ENCODE results near the gene KYNU.
"Not testable (repeated sequence)": the region's sequence is repeated elsewhere in the genome, so short reads cannot be mapped to it uniquely, and the experiment has no call there.

The KYNU gene

GRCh38 chr2:142915502-142915901 lies 38.0 kb downstream of the KYNU start:
- DNase-seq (ENCODE audit: low read depth in 2 of 2), result no peak

GRCh38 chr2:142918624-142919023 lies 41.2 kb downstream of the KYNU start:
- no peak for DNase-seq (ENCODE audit: low read depth in 2 of 2)

DNA sequence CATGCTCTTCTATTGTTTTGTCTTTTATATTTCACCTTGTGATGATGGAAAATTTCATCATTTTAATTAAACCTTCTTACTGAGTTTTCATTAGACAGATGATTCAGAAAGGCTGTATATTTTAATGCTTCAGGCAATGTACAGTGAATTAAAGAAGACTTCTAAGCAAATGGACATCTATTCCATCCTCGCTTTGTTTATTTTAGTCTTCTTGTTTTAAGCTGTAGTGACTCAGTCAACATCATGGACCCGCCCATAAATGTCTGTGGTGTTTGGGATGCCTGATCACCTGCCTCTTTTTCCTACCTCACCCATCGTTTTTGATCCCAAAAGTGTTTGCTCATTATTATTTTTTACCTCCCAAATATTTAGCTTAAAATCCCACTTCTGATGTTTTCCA lies 43.1 kb downstream of the KYNU start:
- no peak for DNase-seq (ENCODE audit: low read depth in 2 of 2)

GRCh38 chr2:142926445-142926844 lies 49.0 kb downstream of the KYNU start:
- DNase-seq (ENCODE audit: low read depth in 2 of 2), result no peak

DNA sequence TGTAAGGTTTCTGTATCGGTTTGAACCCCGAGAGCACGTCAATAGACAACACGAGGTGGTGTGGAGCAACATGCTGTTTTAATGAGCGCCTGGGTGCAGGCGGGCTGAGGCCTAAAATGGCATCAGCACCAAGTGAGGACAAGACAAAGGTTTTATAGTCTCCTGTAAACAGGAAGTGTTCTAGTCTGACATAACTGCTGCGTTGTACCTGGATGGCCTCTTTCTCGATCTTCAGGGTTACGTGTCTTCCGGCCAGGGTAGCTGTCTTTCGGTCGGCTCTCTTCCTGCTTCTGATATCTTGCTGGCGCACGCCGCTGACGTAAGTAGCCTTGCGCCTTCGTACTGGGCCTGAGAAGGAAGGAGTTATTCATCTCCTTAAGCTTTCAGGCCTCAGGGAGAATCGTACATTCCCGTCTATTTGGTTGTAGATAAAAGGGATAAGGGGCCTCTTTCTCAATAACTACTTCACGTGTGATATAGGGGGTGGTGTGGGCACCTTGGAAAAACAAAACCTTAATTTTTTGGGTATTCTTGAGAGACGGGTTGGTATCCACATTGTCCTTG lies 53.5 kb downstream of the KYNU start:
- DNase-seq (ENCODE audit: low read depth in 2 of 2), result no peak

- DNase-seq (ENCODE audit: low read depth in 2 of 2), result no peak
These were observed 56.5 kb downstream of the KYNU start for GRCh38 chr2:142933916-142934315.

DNA sequence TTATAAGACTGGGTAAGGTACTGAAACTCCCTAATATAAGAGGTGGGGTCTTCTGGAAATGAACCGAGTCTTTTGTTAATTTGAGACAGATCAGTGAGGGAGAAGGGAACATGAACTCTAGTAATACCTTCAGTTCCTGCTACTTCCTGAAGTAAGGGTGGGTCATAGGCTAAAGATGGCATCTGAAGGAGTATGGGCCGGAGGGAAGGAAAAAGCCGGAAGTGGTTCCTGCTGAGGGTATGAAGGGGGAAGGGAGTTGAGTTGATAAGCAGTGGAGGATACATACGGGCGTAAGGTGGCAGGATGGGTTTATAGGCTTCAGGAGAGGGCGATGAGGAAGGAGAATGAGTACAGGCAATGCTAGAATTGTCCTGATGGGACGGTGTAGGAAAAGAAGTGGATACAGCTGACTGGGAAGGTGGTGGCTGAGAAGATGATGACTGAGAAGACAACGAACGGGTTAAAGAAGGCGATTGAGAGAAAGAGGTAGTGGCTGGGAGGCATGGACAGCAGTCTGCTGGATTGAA lies 58.2 kb downstream of the KYNU start:
- DNase-seq (ENCODE audit: low read depth in 2 of 2), result no peak

GRCh38 chr2:142936629-142937028 lies 59.2 kb downstream of the KYNU start:
- DNase-seq (ENCODE audit: low read depth in 2 of 2), result no peak

GRCh38 chr2:142937347-142937746 lies 59.9 kb downstream of the KYNU start:
- no peak for DNase-seq (ENCODE audit: low read depth in 2 of 2)

GRCh38 chr2:142938240-142938639 lies 60.8 kb downstream of the KYNU start:
- DNase-seq (ENCODE audit: low read depth in 2 of 2), result no peak

- no peak for DNase-seq (ENCODE audit: low read depth in 2 of 2)
These were observed 63.3 kb downstream of the KYNU start for GRCh38 chr2:142940606-142941223.

DNA sequence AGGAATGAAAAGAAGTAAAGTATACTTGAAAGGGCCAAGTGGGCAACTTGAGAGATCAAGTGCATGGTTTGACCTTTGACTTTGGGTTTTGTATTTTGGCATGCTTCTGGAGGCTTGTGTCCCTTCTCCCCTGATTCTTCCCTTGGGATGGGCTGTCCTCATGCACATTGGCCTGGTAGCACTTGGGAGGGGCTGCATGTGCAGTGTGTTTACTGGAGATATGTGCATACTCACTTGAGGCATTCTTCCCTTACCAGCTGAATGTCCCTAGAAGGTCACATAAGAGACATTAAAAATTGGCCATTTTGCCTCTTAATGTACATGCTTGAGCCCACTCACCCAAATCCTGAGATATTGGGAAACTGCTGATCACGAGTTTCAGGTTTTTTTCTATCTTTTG lies 65.2 kb downstream of the KYNU start:
- no peak for DNase-seq (ENCODE audit: low read depth in 2 of 2)

DNA sequence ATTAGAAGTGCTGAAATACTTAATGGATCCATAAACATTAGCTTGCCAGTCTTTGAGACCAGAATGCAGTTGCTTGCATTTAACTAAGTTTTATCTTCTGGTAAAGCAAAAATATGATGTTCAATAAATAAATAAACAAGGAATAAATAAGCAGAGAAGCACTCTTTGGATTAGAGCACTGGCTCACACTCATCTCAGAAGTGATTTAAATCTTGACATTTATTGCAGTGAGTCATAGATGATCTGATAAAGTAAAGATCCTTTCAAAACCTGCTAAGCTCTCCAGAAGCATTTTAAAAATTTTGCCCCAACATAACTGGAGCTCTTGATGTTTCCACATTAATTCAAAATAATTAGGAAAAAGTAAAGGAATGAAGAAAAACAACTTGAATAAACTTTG lies 66.8 kb downstream of the KYNU start:
- no peak for DNase-seq (ENCODE audit: low read depth in 2 of 2)

GRCh38 chr2:142944721-142945120 lies 67.3 kb downstream of the KYNU start:
- DNase-seq (ENCODE audit: low read depth in 2 of 2), result no peak

- DNase-seq (ENCODE audit: low read depth in 2 of 2), result no peak
These were observed 69.5 kb downstream of the KYNU start for GRCh38 chr2:142946941-142947340.

DNA sequence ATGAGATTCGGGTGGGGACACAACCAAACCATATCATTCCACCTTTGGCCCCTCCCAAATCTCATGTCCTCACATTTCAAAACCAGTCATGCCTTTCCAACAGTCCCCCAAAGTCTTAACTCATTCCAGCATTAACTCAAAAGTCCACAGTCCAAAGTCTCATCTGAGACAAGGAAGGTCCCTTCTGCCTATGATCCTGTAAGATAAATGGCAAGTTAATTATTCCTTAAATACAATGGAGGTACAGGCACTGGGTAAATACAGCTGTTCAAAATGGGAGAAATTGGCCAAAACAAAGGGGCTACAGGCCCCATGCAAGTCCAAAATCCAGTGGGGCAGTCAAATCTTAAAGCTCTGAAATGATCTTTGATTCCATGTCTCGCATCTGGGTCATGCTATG lies 71.3 kb downstream of the KYNU start:
- not testable (repeated sequence) for DNase-seq (ENCODE audit: low read depth in 2 of 2)

DNA sequence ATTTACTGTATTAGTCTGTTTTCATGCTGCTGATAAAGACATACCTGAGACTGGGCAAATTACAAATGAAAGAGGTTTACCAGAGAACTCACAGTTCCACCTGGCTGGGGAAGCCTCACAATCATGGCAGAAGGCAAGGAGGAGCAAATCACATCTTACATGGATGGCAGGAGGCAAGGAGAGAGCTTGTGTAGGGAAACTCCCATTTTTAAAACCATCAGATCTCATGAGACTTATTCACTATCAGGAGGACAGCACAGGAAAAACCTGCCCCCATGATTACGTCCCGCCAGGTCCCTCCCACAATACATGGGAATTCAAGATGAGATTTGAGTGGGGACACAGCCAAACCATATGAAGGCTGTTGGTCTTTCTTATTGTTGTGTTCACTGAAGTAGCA lies 72.9 kb downstream of the KYNU start:
- DNase-seq (ENCODE audit: low read depth in 2 of 2), result not testable (repeated sequence)

GRCh38 chr2:142951190-142952007 lies 73.9 kb downstream of the KYNU start:
- no peak for DNase-seq (ENCODE audit: low read depth in 2 of 2)

DNA sequence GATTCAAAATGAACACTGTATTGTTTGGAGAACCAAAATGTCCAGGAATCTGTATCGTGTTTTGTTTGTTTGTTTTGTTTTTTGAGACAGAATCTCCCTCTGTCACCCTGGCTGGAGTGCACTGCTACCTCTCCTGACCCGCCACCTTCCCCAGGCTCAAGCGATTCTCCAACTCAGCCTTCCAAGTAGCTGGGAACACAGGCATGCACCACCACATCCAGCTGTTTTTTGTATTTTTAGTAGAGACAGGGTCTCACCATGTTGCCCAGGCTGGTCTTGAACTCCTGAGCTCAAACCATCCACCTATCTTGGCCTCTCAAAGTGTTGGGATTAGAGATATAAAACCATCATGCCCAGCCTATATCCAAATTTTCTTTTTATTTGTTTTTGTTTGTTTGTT lies 74.6 kb downstream of the KYNU start:
- DNase-seq (ENCODE audit: low read depth in 2 of 2), result no peak

DNA sequence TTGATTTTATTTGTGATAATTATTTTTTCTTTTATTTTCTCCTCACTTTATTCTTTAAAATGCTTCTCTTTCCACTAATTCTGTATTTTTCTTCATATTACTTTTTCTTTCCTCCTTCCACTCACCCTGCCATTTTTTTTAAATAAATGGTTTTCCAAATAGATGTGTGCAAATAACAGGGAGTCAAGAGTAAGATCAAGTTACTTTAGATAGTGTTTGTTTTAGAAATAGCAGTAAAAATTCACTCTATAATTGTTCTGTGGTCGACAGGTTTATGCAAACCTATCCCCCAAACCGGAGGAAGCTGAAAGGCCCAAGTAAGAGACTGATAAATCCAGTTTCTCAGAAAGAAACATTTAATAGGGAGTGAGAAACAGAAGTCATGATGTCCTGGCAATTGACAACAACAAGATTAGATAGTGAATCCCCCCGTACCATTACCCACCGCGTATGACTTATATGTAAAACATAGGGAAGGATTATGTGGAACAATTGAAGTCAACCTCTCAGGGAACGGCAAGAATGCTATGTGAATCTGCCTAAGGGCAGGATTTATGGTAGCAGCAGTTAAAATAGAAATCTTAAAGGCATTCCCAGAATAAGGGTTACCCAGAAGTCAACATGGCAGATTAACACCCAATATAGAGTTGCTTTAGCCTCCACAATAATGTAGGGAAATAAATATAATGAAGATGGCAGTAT lies 75.5 kb downstream of the KYNU start:
- no peak for DNase-seq (ENCODE audit: low read depth in 2 of 2)

DNA sequence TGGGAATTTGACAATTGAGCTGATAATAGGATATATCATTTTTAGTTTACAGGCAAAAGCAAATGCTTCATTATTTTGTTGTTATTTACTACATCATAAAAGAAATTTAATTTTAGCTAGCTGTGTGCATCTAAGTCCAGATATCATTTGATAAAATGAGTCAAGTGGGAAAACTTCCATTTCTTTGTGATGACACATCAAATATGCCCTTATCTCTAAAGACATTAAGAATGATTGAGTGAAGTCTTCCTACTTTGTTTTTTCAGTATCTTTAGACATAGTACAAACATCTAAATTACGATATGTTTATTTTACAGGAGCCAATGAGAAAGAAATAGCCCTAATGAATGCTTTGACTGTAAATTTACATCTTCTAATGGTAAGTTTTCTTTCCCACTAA lies 77.0 kb downstream of the KYNU start:
- no peak for DNase-seq (ENCODE audit: low read depth in 2 of 2)

GRCh38 chr2:142957144-142957543 lies 79.7 kb downstream of the KYNU start:
- no peak for DNase-seq (ENCODE audit: low read depth in 2 of 2)
